Activated CD4-positive, alpha-beta T cell treated with anti-CD3 and anti-CD28 coated beads, Interleukin-2, amount 50 U/mL, for 1 hour (primary cell): ENCODE results near the gene TDP1.
"Not testable (repeated sequence)": the region's sequence is repeated elsewhere in the genome, so short reads cannot be mapped to it uniquely, and the experiment has no call there.

ENCODE experiments used
- DNase-seq: peaks from one replicate; pipeline ENCODE4 v3.0.0-alpha.2; 2020

TDP1 gene

GRCh38 chr14:89992273-89992672 lies 36.5 kb downstream of the TDP1 start:
- no peak for DNase-seq

GRCh38 chr14:89996963-89997362 lies 41.2 kb downstream of the TDP1 start:
- no peak for DNase-seq

- no peak for DNase-seq
These were observed 45.2 kb downstream of the TDP1 start for GRCh38 chr14:90000935-90001334.

- DNase-seq, result no peak
These were observed 48.0 kb downstream of the TDP1 start for GRCh38 chr14:90003526-90004307.

- DNase-seq, result no peak
These were observed 49.7 kb downstream of the TDP1 start for GRCh38 chr14:90005441-90005840.

GRCh38 chr14:90005939-90006530 lies 50.3 kb downstream of the TDP1 start:
- DNase-seq, result no peak

GRCh38 chr14:90017371-90017770 lies 61.6 kb downstream of the TDP1 start:
- no peak for DNase-seq

- no peak for DNase-seq
These were observed 64.2 kb downstream of the TDP1 start for GRCh38 chr14:90019824-90020523.

GRCh38 chr14:90023176-90023896 lies 67.6 kb downstream of the TDP1 start:
- no peak for DNase-seq

- DNase-seq, result no peak
These were observed 69.2 kb downstream of the TDP1 start for GRCh38 chr14:90024910-90025309.

- not testable (repeated sequence) for DNase-seq
These were observed 70.9 kb downstream of the TDP1 start for GRCh38 chr14:90026608-90027007.

- DNase-seq, result no peak
These were observed 72.1 kb downstream of the TDP1 start for GRCh38 chr14:90027842-90028241.

- DNase-seq, result no peak
These were observed 78.4 kb downstream of the TDP1 start for GRCh38 chr14:90034156-90034555.

- DNase-seq, result no peak
These were observed 79.3 kb downstream of the TDP1 start for GRCh38 chr14:90034835-90035525.

- no peak for DNase-seq
These were observed 83.7 kb downstream of the TDP1 start for GRCh38 chr14:90039253-90040010.

GRCh38 chr14:90040411-90040810 lies 84.7 kb downstream of the TDP1 start:
- no peak for DNase-seq

GRCh38 chr14:90042496-90043252 lies 86.9 kb downstream of the TDP1 start:
- no peak for DNase-seq

GRCh38 chr14:90045616-90046015 lies 89.9 kb downstream of the TDP1 start:
- DNase-seq, result no peak

- no peak for DNase-seq
These were observed 93.7 kb downstream of the TDP1 start for GRCh38 chr14:90049390-90049789.

- DNase-seq, result no peak
These were observed 94.5 kb downstream of the TDP1 start for GRCh38 chr14:90050271-90050670.

- no peak for DNase-seq
These were observed 97.3 kb downstream of the TDP1 start for GRCh38 chr14:90053044-90053443.
